ENCODE results near the gene RGS14.

Gene RGS14

GRCh38 chr5:177387405-177387804 is 29.7 kb downstream of the RGS14 start:
- TF ChIP-seq CTCF (IDR thresholded peaks at IDR 0.05; ENCODE audit: low read depth, low read length) = no peak
- no peak overlapping the region for H3K4me3 ChIP-seq (ENCODE audit: low read depth, low read length)

- TF ChIP-seq CTCF (IDR thresholded peaks at IDR 0.05; ENCODE audit: low read depth, low read length) = no peak
Measured at GRCh38 chr5:177388521-177389052, 30.9 kb downstream of the RGS14 start.

GRCh38 chr5:177389241-177390169 is 31.8 kb downstream of the RGS14 start:
- TF ChIP-seq CTCF (IDR thresholded peaks at IDR 0.05; ENCODE audit: low read depth, low read length) = no peak
- peak overlapping the region; percentile 8; the same call in 1 of the 2 replicates for H3K4me3 ChIP-seq (ENCODE audit: low read depth, low read length)

More at GRCh38 chr5:177388521-177389052, 30.9 kb downstream of the RGS14 start:
- no peak overlapping the region for H3K4me3 ChIP-seq (ENCODE audit: low read depth, low read length)

GRCh38 chr5:177390363-177391300 is 32.9 kb downstream of the RGS14 start:
- no peak overlapping the region for H3K4me3 ChIP-seq (ENCODE audit: low read depth, low read length)
- peak; percentile 96 for TF ChIP-seq CTCF (IDR thresholded peaks at IDR 0.05; ENCODE audit: low read depth, low read length)

GRCh38 chr5:177392765-177393164 is 35.0 kb downstream of the RGS14 start:
- no peak overlapping the region for H3K4me3 ChIP-seq (ENCODE audit: low read depth, low read length)
- no peak for TF ChIP-seq CTCF (IDR thresholded peaks at IDR 0.05; ENCODE audit: low read depth, low read length)

GRCh38 chr5:177393206-177393765 is 35.6 kb downstream of the RGS14 start:
- no peak overlapping the region for H3K4me3 ChIP-seq (ENCODE audit: low read depth, low read length)
- no peak for TF ChIP-seq CTCF (IDR thresholded peaks at IDR 0.05; ENCODE audit: low read depth, low read length)
